Kidney glomerular epithelial cell (primary cell): ENCODE data around the gene GNAT1.

Source experiments
- DNase-seq: peaks from one replicate; lab custom pipeline; 2025; lab: John Stamatoyannopoulos, UW

GNAT1 gene

DNA sequence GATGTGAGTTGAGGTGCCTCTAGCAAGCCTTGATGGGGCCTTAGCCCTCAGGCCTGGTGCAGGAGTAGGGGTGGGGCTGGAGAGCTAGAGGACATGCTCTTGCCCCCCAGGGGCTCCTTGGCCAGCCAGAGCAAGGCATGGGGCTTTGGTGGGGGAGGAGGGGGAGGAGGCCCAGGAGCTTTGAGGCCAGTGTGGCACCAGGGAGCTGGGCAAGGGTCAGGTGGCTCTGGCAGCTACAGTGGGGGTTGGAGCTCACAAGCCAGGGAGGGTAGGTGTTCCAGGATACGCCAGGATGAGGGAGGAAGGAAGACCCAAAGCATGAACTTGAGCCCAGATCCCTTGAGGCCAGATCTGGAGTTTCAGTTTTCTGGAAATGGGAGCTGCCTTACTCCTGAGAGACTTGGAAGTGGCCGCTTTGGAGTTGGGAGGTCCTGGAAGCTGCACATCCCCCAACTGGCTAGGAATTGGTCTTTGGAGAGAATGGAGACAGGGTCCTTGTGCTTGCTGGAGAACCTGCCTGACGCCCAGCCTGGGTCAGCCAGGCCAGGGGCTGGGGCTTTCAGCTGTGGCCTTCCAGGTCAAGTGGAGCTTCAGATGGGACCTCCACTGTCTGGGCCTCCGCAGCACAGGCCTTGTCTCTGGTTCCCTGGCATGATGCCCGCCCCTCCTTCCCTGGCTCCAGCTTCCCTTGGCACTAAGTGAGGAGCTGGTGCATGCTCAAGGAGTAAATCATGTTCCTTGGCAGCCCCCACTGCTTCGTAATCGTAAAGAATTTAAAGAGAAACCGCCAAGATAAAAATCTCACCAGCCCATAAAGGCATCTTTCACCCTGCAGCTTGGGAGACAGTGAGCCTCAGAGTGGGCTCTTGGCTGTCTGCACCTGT lies 27.6 kb upstream of the GNAT1 start:
- DNase-seq = peak; percentile 85

GRCh38 chr3:50164481-50164880 lies 26.9 kb upstream of the GNAT1 start:
- no peak for DNase-seq

DNA sequence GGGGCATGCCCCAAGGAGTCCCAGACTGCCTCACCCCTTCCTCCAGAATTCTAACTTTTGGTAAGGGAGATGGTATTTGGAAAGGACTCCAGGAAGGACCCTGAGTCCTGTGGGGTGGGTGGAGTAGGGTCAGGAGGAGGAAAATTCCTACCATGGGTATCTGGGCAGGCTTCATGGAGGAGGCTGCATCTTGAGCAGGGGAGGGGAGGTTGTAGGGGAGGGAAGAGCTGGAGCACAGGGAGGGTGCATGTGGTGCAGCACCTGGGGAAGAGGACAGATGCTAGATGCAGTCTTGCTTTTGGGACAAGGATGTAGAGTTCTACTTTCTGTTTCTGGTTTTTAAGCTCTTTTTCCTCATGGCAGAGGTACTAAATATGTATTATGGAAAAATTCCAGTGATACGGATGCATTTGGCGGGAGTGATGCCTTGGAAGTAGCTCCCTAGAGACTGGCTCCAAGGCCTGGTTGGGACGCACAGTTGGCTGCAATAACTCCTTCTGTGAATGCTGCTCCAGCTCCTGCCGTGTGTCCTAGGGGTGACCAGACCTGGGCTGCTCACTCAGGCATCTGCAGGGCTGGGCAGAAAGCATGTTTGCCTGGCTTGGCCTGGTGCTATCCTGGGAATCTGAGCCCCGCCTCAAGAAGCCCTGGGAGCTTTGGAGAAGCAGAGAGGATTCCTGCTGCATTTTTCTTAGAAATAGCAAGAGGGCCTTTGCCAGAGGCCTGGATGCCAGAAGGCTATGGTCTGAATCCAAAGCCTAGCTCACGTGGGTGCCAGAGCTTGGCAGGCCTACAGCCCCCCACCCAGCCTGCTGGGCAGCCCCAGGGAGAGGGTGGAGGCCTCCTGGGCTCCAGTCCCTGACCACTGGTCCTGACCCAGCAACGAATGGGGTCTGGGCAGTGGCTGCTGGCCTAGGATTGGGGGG lies 26.2 kb upstream of the GNAT1 start:
- DNase-seq = peak; percentile 30

- DNase-seq = peak; percentile 36
Observed at GRCh38 chr3:50165910-50166538, 25.4 kb upstream of the GNAT1 start.

- DNase-seq = peak; percentile 94
Observed at GRCh38 chr3:50166620-50167019, 24.8 kb upstream of the GNAT1 start.

GRCh38 chr3:50167069-50167840 lies 24.2 kb upstream of the GNAT1 start:
- peak; percentile 83 for DNase-seq

- DNase-seq = no peak
Observed at GRCh38 chr3:50167841-50168209, 23.6 kb upstream of the GNAT1 start.

- DNase-seq = no peak
Observed at GRCh38 chr3:50168388-50168787, 23.0 kb upstream of the GNAT1 start.

DNA sequence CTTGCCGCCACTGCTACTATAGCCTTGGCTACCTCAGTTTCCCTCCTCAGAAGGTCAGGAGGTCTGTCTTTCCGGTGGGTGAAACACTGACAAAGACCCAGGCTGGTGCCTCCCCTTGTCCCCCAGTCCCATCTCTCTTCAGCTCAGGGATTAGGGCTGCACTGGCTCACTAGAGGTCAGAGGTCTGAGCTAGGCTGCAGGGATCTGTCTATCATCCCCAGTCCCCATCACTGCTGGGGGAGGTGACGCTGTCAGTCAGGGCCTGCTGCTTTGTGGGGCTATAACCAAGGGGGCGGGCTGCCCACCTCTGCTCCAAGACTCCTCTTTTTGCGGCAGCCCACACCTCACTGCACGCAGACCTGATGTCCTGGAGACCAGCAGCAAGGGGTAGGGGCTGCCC lies 22.6 kb upstream of the GNAT1 start:
- DNase-seq = no peak

- no peak for DNase-seq
Observed at GRCh38 chr3:50169232-50169832, 22.1 kb upstream of the GNAT1 start.

- no peak for DNase-seq
Observed at GRCh38 chr3:50169858-50170257, 21.6 kb upstream of the GNAT1 start.

DNA sequence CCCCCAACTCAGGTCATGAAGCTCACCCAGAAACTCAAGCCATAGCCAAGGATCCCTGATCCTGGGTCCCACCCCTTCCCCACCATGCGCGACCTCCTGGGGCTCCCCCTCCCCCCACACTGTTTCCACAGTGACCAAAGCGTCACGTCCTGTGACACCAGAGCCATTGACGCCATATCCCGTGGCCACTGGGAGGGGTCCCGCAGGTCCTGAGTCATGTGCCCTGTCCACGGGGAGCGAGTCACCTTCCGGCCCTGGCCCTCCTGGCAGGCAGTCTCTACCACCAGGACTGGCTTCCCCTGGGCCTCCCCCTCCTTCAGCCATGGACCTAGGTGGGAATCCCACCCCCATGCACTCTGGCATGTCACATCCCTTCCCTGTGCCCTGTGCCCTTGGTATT lies 20.7 kb upstream of the GNAT1 start:
- no peak for DNase-seq

DNA sequence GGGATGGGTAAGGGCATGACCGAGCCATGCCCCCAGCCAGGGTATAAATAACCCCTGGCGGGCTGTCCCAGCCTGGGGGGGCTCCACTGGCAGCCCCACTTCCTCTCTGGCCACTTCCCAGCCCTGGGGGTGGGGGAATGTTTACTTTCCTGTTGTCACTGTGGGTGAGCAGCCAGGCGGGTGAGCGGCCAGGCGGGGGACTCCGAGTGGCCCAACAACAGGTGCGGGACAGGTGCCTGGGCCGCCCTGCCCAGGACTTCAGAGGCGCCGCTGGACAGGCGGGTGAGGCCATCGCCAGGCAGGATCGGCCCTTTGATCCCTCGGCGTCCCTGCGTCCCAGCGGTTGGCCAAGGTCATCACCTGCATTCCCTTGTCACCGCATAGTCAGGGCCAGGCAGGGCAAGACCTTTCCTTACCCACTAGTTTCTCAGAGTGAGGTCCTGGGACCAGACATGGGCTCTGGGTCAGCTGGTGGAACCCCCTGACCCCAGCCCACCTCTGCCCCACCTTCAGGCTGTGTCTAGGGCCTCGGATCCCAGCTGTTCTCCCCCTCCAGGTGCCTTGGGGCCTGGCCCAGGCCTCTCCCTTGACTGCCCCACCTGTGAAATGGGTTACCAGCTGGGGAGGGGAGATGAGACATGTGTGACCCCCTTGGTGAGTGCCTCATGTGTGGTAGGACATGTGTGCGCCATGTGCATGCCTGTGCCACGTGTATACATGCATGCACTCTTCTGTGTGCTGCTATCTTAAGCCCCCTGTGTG lies 19.7 kb upstream of the GNAT1 start:
- no peak for DNase-seq

- no peak for DNase-seq
Observed at GRCh38 chr3:50172626-50173220, 18.7 kb upstream of the GNAT1 start.

GRCh38 chr3:50173685-50174516 lies 17.5 kb upstream of the GNAT1 start:
- no peak for DNase-seq

DNA sequence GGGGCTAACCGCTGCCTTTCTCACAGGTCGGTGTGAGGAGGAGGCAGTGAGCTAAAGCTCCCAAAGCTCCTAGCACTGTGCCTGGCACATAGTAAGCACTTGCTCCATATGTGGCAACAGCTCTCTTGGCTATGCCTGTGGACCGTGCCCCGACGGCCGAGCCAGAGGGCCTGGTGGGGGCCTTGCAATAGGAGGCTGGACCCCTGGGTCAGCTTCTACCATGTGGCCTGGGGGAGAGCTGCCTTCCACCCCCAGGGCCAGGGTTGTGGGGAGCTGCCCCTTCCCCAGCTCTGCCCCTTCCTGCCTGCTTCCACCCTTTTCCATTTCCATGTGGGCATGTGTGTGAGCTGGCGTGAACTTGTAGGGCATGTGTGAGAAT lies 16.9 kb upstream of the GNAT1 start:
- DNase-seq = no peak

GRCh38 chr3:50174947-50175524 lies 16.4 kb upstream of the GNAT1 start:
- DNase-seq = no peak

DNA sequence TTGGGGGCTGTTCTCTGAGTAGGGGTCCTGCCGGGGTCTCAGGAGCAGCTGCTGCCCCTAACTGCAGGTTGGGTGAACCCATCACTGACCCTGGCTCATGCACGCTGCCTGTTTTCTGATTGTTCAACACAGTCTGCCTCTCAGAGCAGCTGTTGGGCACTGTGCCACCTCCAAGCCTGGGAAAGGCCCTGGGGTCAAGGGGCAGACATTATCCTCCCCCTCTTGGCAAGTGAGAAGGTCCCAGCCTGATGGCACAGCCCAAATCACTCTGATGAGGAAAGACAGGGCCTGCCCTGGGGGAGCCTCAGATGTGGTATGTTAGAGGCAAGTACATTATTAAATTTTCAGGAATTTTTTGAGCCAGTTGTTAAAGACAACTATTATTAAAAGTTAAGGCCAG lies 14.1 kb upstream of the GNAT1 start:
- no peak for DNase-seq

- no peak for DNase-seq
Observed at GRCh38 chr3:50179710-50180109, 11.7 kb upstream of the GNAT1 start.
